WTC11 (cell line): ENCODE data around the gene AMHR2.
"Not testable (repeated sequence)": the region's sequence is repeated elsewhere in the genome, so short reads cannot be mapped to it uniquely, and the experiment has no call there.

Experiments
- ATF1 ChIP-seq: sonication (generic); formaldehyde crosslinking; IDR thresholded peaks from 2 replicates; pipeline ENCODE4 v1.8.1; 2023; ENCODE audit warnings: mild to moderate bottlenecking, moderate library complexity, missing genetic modification reagents
- E2F4 ChIP-seq: sonication (generic); formaldehyde crosslinking; IDR thresholded peaks from 2 replicates; pipeline ENCODE4 v1.8.1; 2022; ENCODE audit warnings: low read depth, mild to moderate bottlenecking, moderate library complexity, missing genetic modification reagents, borderline replicate concordance
- ZNF532 ChIP-seq: fragments of 250-450 bp; sonication (Bioruptor Pico); IDR thresholded peaks from 2 replicates; pipeline ENCODE4 v1.9.0; 2021; ENCODE audit warnings: mild to moderate bottlenecking, borderline replicate concordance
- TF ChIP-seq, protein P1 (sequence below): fragments of 200-600 bp; IDR thresholded peaks from 2 replicates; pipeline ENCODE4 v1.8.0; 2022; ENCODE audit warnings: antibody characterized with exemption
- TF ChIP-seq, protein P2 (sequence below): fragments of 250-450 bp; sonication (Bioruptor Pico); IDR thresholded peaks from 2 replicates; pipeline ENCODE4 v1.9.0; 2021; ENCODE audit warnings: mild to moderate bottlenecking

- TF ChIP-seq, protein P1, sequence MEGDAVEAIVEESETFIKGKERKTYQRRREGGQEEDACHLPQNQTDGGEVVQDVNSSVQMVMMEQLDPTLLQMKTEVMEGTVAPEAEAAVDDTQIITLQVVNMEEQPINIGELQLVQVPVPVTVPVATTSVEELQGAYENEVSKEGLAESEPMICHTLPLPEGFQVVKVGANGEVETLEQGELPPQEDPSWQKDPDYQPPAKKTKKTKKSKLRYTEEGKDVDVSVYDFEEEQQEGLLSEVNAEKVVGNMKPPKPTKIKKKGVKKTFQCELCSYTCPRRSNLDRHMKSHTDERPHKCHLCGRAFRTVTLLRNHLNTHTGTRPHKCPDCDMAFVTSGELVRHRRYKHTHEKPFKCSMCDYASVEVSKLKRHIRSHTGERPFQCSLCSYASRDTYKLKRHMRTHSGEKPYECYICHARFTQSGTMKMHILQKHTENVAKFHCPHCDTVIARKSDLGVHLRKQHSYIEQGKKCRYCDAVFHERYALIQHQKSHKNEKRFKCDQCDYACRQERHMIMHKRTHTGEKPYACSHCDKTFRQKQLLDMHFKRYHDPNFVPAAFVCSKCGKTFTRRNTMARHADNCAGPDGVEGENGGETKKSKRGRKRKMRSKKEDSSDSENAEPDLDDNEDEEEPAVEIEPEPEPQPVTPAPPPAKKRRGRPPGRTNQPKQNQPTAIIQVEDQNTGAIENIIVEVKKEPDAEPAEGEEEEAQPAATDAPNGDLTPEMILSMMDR, result not testable (repeated sequence)
- TF ChIP-seq ZNF532 (CRISPR knock-in tag); E2F4 (CRISPR knock-in tag); ATF1: not testable (repeated sequence)
- TF ChIP-seq, protein P2, sequence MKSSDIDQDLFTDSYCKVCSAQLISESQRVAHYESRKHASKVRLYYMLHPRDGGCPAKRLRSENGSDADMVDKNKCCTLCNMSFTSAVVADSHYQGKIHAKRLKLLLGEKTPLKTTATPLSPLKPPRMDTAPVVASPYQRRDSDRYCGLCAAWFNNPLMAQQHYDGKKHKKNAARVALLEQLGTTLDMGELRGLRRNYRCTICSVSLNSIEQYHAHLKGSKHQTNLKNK (CRISPR knock-in tag), result not testable (repeated sequence)
These were observed 21.1 kb downstream of the AMHR2 start for GRCh38 chr12:53444593-53445325.
